HG03432 (cell line): ENCODE measurements around the gene TCAF1.
A peak's percentile ranks its signal among the peaks of the same experiment; 100 is the strongest.
"Not testable (repeated sequence)": the region's sequence is repeated elsewhere in the genome, so short reads cannot be mapped to it uniquely, and the experiment has no call there.

Source experiments
- ATAC-seq: cut with Tn5 transposase; IDR thresholded peaks from one replicate; pipeline ENCODE4 v1.9.1; 2021; ENCODE audit warnings: mild to moderate bottlenecking, moderate library complexity; ENCODE audit not compliant: unreplicated experiment

The TCAF1 gene

DNA sequence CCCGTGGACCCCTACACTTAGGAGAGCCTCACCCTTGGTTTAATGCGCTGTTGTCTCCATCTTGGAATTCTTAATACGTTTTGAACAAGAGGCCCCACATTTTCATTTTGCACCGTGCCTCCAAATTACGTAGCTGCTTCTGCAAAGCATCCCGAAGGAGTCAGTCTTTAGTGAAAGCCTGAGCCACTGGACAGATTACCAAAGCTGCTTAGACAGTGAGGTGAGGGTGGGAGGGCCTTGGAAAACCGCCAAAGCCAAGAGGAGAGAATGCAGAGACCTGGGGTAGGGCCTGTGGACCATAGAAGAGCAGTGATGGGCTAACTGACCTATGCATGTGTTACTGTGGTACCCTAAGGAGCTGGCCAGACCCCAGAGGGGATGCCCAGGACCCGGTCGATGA is 4.2 kb upstream of the TCAF1 start:
- ATAC-seq = no peak

DNA sequence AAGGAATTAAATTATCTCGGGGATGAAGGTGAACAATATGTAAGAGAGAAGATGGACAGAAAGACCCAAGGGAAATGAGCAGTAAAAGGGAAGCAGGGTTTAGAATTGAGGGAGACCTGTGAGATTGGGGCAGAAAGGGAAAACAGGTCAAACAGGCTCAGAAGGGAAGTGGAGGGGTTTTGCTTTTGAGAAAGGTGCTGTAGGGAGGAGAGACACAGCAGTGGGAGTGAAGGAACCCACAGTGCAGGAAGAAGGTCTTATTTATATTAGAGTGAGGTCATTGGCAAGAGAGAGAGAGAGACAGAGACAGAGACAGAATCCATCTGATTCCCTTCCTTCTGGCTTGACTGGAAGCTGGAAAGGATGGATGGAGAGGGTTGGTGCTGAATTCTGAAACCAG is 3.5 kb upstream of the TCAF1 start:
- ATAC-seq = no peak

DNA sequence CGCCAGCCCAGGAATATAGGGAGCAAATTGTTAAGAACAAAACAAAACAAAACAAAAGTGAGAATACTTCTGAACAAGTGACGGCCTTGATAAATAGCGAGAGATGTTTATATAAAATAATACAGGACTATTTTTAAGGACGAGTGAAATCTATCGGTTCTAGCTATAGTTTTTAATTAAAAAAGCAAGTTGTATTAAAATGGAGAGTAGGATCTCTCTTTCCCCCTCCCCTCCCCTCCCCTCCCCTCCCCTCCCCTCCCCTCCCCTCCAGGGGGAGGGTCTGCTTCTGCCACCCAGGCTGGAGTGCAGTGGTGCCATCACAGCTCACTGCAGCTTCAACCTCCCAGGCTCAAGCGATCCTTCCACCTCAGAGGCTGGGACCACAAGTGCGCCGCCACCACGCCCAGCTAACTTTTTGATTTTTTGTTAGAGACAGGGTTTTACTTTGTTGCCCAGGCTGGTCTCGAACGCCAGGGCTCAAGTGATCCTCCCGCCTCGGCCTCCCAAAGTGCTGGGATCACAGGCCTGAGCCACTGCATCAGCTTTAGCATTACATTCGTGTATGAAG is 440 bp upstream of the TCAF1 start:
- ATAC-seq = no peak

DNA sequence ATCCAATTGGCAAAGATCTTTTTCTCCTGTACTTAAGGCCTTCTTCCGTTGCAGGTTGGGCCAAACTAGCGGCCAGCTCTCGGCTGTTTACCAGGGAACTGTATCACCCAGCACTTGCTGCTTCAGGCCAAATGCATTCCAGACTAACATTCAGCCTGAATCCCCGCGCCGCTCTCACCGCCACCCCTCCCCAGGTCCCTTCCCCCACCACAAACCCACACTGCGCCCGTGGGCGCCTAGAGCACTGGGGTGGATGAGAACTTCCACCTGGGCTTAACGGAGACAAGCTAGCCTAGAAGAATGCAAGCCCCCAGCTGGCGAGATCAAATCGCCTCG is 676 bp downstream of the TCAF1 start:
- ATAC-seq = no peak

DNA sequence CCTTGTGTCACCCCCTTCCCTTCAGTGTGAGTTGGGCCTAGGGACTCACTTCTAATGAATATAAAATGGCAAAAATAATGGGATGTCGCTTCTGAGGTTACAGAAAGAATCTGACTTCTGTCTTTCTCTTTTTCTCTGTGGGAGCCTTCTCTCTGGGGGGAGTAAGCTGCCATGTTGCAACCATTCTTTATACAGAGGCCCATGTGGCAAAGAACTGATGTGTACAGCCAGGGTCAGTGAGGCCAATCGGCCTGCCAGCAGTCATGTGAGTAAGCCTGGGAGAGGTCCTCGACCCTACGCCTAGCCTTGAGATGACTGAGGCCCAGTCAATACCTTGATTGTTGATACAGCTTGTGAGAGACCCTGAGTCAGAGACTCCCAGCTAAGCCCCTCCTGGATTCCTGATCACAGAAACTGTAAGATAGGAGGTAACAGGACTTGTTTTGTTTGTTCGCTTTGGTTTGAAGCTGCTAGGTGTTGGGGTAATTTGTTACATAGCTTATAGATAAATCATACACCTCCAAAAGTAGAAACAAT is 1.7 kb downstream of the TCAF1 start:
- no peak for ATAC-seq

DNA sequence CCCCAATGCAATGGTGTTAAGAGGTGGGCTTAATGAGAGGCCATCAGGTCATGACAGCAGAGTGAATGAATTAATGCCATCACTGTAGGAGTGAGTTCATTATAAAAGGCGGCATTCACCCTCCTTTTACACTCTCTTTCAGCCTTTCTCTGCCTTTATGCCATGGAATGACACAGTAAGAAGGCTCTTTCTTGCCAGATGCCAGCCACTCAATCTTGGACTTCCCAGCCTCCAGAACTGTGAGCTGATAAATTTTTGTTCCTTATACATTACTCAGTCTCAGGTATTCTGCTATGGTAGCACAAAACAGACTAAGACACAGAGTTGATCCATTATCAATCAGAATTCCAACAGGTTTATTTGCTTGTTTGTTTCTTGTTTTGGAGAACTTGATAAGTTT is 3.2 kb downstream of the TCAF1 start:
- no peak for ATAC-seq

DNA sequence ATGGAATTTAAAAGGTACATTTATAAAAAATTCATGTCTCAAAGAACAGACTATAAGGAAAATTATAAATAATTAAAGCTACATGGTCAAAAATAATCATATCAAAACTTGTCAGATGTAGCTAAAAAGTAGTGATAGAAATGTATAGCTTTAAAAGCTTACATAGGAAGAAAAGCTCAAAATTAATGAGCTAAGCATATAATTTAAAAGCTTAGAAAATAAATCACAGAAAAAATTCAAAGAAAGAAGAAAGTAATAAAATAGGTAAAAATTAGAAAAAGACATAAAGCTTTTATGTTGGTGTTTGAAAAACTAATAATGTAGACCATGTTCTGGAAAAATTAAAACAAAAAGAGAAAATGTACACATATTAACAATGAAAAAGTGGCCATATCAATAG is 5.3 kb downstream of the TCAF1 start:
- ATAC-seq = no peak

DNA sequence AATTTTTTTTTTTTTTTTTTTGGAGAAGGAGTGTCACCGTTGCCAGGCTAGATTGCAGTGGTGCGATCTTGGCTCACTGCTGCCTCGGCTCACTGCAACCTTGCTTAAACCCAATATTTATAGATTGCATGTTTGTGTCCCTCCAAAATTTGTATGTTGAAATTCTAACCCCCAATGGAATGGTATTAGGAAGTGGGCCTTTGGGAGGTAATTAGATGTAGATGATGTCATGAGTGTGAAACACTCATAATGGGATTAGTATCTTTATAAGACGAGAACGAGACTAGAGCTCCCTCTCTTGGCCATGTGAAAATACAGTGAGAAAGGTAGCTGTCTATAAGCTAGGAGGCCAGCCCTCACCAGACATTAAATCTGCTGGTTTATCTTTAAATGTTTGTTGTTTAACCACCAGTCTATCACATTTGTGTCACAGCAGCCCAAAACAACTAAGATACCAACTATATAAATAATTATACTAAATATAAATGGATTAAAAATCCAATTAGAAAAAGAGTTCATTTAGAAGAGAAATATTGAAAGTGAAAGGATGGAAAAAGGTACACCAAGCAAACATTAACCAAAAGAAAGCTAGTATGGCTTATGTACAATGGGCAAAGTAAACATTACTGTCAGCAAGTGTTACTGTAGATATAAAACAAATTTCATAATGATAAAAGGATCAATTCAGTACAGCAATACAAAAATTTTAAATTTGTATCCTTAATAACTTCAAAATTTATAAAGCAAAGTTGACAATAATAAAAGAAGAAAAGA is 9.3 kb downstream of the TCAF1 start:
- ATAC-seq = peak; percentile 98

DNA sequence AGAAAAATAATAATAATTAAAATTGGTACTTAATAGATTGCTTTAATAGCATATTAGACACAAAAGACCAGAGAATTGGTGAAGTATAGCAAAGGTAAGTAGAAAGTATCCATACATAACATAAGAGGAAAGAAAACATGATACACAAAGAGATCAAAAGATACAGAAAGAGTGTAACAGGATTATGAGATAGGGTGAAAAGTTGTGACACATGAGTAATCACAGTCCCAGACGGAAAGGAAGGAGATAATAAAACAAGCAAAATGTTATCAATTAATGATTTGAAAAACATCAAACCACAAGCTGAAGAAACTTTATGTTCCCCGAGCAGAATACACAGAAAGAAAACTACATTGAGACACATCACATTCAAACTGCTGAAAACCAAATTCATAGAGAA is 10.5 kb downstream of the TCAF1 start:
- no peak for ATAC-seq

DNA sequence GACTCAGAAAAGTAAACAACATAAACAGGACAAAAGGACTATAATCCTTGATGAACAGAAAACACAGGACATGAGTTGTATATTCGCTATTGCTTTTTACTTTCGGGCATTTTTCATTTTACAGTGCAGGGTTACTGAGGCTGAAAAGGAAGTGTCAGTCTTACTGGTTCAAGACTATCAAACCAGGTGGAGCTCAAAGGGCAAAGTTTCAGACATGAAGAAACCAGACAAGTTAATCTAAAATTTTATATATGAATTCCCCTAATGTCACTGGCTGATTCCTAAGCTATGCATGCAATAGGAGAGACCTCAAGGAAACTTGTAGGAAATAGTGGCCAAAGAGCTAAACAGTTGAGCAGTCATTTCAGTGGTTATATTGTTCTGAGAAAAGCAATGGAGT is 11.4 kb downstream of the TCAF1 start:
- ATAC-seq = no peak

DNA sequence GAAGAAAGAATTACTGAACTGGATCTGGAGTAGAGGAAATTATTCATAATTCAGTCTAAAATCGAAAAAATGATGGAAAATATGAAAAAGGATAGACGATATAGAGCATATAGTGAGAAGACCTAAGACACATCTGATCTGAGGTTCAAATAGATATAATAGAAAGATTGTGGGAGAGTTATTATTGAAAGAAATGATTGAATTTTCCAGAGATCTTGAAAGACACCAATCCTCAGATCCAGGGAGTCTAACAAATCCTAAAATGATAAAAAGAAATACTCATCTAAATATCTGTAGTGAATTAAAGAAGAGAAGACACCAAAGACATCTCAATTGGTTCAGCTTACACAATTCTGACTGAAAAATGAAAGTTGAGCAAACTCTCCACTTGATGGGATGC is 12.9 kb downstream of the TCAF1 start:
- ATAC-seq = no peak

DNA sequence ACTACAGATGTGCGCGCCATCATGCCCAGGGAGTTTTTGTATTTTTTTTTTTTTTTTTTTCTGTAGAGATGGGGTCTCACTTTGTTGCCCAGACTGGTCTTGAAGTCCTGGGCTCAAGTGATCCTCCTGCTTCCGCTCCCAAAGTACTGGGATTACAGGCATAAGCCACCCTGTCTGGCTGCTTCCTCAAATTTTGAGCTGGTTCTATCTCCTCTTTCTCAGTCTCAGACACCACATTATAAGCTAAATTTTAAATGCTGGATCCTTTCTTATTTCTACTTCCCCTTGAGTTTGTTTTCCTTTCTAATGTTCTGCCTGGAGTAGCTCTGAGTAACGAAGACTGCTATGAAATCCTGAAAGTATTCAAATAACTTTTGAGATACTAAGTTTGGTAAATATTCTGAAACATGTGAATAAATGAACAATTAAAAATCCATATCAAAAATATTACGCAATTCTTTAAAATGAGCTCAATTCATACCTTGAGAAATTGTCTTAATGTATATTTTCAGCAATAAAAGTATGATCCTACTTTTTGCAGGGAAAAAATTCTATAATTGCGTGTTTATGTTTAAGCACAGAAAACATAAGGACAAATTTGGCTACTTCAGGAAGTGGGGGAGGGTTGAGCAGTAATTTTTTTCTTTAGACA is 15.0 kb downstream of the TCAF1 start:
- ATAC-seq = no peak

DNA sequence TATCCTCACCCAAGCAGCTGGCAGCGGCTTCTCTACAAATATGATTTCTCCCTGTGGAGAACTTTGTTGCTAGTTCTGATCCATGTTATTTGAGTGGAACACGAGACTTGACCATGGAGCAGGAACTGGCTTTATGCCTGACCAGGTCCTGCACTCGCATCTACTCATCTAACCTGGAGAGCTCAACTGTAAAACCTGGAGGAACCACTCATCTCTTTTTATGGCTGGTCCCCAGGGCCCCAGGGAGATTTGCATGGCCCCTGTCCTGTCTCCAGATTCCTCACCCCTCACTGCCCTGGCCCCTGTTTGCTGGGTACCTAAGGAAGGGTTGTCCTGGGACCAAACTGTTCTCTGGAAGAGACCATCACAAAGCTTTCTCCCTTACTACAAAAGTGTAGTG is 16.0 kb downstream of the TCAF1 start:
- peak; percentile 40 for ATAC-seq

DNA sequence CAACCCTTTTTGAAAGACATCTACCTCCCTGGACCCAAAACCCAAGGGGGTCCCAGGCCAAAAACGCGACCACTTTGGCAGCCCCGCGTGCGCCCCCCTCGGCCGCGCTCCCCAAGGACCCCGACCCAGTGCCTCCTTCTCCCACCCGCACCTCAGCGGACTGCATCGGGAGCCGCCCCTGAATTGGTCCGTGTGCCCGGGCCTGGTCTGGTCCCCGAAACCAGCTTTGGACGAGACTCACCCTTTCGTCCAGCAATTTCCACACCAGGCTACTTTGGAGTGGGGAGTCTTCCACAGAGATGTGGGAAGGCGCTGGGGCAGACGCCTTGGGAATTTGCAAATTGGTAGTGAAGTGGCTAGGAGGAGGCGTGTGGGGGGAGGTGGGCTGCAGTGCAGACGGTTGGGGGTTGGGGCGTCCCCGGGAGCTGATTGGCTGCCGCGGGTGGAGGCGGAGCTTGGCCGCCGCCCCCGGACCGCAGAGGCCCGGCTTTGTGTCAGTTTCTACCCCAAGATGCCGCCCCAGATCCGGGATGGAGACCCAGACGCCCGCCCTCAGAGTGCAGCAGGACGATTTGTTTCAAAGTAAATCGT is 16.9 kb downstream of the TCAF1 start:
- peak; percentile 94 for ATAC-seq

DNA sequence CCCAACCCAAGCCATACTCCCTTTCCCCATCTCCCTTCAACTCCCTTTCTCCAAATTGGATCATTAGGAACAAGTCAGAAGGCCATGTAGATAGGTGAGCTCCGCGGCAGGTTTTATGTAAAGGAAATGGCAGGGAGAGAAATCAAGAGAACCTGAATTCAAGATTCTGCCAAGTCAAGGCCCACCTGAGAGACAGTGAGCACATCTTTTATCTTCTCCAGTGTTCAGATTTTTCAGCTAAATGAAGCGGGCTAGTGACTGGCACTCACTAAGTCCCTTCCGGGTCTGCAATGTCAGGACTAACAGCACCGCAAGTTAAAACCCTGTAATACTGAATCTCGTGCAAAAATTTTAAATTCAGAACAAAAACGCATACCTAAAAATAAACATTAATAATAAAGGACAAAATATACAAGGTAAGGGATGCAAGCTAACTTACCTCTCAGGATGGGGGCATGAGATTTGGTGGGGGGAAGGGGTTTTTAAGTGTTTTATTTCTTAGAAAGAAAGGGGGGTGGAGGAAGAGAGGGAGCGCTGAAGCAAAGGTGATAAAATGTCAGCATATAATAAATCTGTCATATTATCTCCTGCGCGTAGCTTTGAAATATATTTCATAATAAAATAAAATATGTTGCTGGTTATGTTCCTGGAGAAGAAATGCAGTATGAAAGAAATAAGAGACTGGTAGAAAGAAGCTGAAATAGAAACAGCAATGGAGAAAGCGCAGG is 17.6 kb downstream of the TCAF1 start:
- ATAC-seq = no peak

DNA sequence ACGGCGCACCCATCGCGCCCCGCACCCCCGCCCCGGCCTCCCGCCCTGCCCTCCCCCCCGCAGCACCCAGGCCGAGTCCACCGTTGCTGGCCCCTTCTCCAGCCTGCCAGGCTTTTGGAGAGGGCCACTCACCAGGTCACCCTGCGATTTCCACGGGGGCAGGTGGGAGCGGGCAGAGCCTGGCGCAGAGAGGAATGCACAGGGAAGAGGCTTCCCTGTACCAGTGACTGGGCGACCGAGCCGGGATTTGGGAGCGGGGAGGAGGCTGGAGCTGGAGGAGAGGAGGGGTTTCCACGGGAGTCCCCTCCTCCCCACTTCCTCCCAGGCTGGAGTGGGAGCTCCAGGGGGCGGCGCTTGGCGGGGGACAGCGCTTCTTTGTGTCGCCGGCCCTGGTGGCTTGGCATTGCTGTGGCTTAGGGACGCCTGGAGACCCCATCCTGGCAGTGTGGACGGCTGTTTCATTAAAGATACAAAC is 19.3 kb downstream of the TCAF1 start:
- no peak for ATAC-seq

DNA sequence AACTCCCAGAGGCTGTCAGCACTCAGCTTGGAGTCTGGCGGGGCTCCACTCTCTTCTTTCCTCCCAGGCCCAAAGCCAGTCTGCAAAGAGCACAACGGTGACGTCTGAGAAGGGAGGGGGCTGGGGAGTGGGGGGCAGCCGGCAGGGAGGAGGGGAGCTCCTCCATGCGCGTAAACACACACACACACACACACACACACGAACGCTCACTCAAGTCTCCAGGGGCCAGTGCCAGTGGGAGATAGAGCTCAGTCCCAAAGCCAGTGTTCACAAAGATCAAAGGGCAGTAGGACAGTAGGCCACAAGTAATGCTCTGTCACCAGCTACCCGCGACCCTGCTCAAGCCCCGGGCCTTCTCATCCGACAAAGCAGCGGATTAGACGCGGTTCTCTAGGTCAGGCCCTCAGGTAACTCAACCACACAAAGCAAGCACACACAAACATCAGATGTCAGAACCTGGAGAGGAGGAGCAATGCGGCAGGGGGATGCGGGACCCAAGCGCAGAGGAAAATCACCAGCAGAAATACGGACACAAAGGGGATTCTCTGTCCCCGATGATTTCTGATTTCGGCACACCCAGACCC is 19.9 kb downstream of the TCAF1 start:
- no peak for ATAC-seq

DNA sequence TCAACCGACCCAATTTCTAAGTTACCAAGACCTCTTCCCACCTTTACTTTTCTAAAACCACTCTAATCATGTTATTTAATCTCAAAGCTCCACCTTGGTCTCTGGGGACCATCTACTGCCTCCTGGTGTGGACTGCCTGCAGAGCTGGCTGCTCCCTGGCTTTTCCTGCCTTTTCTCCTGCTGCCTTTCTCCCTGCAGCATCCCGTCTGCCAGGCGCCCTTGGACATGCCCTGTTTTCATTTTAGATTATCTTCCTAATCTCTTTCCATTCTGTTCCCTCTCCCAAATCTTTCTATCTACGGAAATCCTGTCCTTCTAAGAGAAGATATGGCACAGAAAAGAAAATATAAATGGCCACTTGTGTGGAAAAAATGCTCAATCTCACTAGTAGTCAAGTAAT is 23.1 kb downstream of the TCAF1 start:
- ATAC-seq = no peak

DNA sequence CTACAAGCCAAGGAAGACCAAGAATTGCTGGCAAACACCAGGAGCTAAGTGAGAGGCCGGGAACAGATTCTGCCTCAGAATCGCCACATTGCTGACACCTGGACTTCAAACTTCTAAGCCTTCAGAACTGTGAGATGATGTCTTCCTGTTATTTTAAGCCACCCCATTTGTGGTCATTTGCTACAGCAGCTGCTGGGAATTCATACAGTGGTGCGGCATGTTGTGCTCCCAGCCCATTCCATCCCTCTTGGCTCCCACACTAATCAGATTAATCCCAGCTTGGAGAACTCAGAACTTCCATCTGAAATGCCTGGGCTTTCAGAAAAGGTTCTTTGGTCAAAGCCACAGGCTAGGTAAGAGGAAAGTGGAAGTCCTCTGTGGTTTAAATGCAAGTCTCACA is 24.9 kb downstream of the TCAF1 start:
- no peak for ATAC-seq

DNA sequence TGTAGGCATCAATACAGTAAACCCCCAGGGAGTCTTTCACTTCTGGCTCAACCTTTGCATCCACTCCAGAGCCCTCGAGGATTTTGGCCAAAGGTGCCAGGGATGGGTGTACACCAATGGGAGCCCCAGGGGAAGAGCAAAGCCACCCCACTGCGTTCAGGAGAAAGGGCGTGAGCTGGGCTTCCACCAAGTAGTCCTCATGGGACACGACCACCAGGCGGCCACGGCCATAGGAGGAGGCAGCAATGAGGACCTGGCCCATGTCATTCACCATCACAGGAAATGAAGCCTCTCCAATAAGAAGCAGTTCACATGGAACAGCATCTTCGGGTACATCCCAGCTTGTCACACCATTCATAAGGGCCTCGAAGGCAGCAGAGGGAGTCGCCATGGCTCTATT is 25.8 kb downstream of the TCAF1 start:
- ATAC-seq = no peak

DNA sequence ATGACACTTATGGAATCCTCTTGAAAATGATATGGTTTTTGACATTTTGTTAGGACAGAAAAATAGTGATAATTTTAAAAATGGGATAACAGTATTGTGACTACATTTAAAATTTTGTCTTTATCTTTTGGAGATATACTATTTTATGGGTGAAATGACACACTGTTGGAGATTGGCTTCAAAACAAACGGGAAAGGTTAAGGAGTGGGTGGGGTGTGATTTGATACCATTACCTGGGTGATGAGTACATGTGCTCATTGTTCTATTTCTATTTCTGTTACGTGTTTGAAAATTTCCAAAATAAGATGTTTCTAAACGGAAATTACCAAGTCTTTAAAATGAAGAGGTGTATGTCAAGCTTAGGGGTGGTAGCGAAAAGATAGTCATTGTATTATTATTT is 28.7 kb downstream of the TCAF1 start:
- ATAC-seq = not testable (repeated sequence)
